Putamen (tissue), 1 donor: ENCODE results near the gene LRP1-AS.
A peak's percentile ranks its signal among the peaks of the same experiment; 100 is the strongest.
"Not testable (repeated sequence)": the region's sequence is repeated elsewhere in the genome, so short reads cannot be mapped to it uniquely, and the experiment has no call there.

ENCODE experiments used
- DNase-seq: peaks from one replicate; pipeline ENCODE4 v3.0.0-alpha.2; 2016; ENCODE audit warnings: low spot score

LRP1-AS gene

GRCh38 chr12:57139796-57140649 lies 7.4 kb downstream of the LRP1-AS start:
- no peak for DNase-seq

- DNase-seq, result no peak
Observed at GRCh38 chr12:57138526-57139272, 8.7 kb downstream of the LRP1-AS start.

GRCh38 chr12:57135527-57136326 lies 11.7 kb downstream of the LRP1-AS start:
- DNase-seq, result peak; percentile 88

- DNase-seq, result no peak
Observed at GRCh38 chr12:57134949-57135348, 12.5 kb downstream of the LRP1-AS start.

GRCh38 chr12:57133916-57134315 lies 13.5 kb downstream of the LRP1-AS start:
- DNase-seq, result no peak

GRCh38 chr12:57133013-57133569 lies 14.3 kb downstream of the LRP1-AS start:
- no peak for DNase-seq

- DNase-seq, result no peak
Observed at GRCh38 chr12:57131896-57132744, 15.3 kb downstream of the LRP1-AS start.

GRCh38 chr12:57130941-57131340 lies 16.5 kb downstream of the LRP1-AS start:
- no peak for DNase-seq

- DNase-seq, result no peak
Observed at GRCh38 chr12:57129889-57130288, 17.5 kb downstream of the LRP1-AS start.

- no peak for DNase-seq
Observed at GRCh38 chr12:57129321-57129842, 18.0 kb downstream of the LRP1-AS start.

GRCh38 chr12:57128519-57129247 lies 18.7 kb downstream of the LRP1-AS start:
- no peak for DNase-seq

- peak; percentile 89 for DNase-seq
Observed at GRCh38 chr12:57127726-57128518, 19.5 kb downstream of the LRP1-AS start, which contains the start of gene LRP1. Gene LRP1 (plus strand): TSS chr12:57128483. CDS start chr12:57128965, 482 bp downstream.

- no peak for DNase-seq
Observed at GRCh38 chr12:57127101-57127725, 20.2 kb downstream of the LRP1-AS start.

GRCh38 chr12:57126561-57126960 lies 20.9 kb downstream of the LRP1-AS start:
- no peak for DNase-seq

GRCh38 chr12:57126061-57126460 lies 21.4 kb downstream of the LRP1-AS start:
- no peak for DNase-seq

- DNase-seq, result peak; percentile 76
Observed at GRCh38 chr12:57124261-57124877, 23.1 kb downstream of the LRP1-AS start.

GRCh38 chr12:57123813-57124212 lies 23.6 kb downstream of the LRP1-AS start:
- DNase-seq, result no peak

- DNase-seq, result not testable (repeated sequence)
Observed at GRCh38 chr12:57120718-57121117, 26.7 kb downstream of the LRP1-AS start.
